Measurements from ENCODE around the gene DIP2C.
"Not testable (repeated sequence)": the region's sequence is repeated elsewhere in the genome, so short reads cannot be mapped to it uniquely, and the experiment has no call there.

The DIP2C gene

DNA sequence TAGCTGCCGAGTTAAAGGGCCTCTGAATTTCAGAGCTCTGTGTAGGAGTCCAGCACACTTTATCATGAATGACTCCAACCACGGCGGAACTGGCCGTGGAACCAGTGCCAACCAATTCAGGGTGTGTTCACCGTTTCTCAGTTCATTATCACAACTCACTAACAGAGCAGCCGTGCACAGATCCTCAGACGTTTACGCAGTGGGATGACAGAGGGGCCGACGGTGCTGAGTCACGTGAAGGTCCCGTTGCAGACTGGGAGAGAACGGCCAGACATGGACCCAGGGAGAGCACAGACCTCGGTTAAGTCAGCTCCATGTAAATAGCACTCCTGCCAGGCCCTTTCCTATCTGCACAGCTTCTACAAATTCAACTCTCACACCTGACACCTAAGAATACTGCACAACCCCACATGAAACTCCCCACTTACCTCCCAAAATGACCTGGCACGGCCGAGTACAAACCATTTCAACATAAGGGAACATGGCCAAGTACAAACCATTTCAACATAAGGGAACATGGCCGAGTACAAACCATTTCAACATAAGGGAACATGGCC, 95.5 kb downstream of the DIP2C start:
- no peak for DNase-seq

DNA sequence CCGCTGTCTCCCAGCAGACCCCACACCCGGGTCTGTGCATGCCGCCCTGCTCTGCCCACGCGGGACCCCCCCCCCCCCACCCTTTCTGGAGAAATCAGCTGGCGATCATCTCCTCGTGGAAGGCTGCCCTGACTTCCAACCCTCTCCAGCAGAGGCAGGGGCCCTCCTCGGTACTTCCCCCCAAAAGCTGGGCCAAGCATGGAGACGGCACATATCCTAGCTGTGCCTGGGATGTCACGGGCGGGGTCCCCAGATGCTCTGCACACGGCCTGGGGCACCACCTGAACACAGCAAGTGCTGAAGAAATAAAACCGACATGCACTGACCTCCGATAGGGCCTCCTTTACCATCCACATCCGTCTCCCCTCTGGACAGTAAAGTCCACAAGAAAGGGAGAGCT, 96.0 kb downstream of the DIP2C start:
- no peak for DNase-seq

DNA sequence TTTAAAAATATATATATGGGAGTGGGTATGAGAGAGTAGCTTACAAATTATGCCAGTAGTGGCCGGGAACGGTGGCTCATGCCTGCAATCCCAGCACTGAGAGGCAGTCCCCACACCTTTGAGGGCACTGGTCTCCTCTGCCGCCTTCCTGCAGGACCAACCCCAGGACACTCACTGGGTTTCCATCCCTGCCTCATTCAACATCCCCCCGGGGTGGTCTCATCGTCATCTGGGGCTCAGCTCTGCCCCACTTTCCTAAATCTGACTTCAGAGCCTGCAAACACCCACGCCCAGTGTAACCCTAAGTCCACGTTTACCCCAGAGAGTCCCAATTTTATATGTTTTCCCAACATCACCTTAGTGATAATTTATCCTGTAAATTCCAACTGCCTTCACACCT, 96.5 kb downstream of the DIP2C start:
- no peak for DNase-seq

DNA sequence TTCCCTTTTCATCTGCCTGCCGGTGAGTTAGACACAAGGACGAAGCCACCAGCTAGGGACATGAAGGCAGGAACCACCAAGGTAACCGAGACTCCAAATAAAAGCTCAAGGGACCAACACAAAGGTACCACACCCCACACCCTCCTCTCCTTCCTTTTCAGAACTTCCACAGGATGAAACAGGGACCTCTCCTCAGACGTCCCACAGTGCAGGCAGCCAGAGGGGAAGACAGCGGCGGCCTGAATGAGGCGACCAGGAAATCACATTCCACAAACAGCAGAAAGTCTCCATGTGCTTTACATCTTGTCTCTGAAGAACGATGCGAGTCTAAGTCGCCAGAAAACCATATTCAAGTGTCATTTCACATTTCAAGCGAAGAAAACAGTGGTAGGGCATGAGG, 97.8 kb downstream of the DIP2C start:
- DNase-seq, result no peak

DNA sequence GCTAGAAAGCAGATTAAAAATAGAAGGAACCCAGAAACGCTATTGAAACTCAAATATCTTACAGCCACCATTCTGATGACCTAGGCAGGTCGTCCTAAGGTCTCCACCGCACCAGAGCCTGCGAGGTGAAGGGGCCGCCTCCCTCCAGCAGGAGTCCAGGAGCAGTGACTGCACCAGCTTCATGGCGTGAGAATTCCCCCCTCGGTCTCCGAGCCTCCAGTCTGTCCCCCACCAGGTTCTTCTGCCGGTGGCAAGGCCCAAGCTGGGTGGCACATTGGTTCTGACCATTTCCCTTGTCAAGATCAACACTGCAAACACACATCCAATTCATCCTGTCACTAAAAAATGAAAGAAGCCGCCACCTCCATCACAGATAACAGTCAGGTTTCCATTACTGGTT, 98.7 kb downstream of the DIP2C start:
- DNase-seq, result no peak

DNA sequence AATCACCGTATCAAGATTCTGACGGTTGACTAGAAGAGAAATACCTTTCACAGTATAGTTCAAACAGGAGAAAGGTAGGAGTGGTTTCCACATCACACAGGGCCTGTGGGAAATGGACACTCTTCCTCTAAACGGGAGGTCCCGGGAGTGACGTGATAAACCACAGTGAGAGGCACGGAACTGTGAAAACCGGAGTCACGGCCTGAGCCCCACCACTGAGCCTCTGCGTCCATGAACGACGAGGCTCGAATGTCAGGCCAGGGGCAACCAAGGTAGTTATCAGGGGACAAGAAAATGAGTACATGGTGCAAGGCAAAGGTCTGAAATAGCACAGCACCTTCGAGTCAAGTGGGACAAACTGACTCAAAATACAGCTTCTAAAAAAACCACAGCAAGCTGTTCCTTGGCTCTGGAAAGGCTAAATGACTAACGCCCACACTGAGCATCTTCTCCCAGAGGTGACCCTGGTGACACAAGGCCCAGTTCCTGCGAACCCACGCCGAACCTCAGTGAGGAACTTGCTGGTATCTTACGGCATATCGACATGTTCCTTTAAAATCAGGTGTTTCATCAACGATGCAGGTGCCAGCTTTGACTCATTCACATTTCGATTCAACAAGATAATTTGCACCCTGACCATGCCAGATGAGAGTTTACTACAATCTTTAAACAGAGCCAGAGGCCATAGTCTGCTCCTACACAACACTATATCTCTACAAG, 99.3 kb downstream of the DIP2C start:
- no peak for DNase-seq

DNA sequence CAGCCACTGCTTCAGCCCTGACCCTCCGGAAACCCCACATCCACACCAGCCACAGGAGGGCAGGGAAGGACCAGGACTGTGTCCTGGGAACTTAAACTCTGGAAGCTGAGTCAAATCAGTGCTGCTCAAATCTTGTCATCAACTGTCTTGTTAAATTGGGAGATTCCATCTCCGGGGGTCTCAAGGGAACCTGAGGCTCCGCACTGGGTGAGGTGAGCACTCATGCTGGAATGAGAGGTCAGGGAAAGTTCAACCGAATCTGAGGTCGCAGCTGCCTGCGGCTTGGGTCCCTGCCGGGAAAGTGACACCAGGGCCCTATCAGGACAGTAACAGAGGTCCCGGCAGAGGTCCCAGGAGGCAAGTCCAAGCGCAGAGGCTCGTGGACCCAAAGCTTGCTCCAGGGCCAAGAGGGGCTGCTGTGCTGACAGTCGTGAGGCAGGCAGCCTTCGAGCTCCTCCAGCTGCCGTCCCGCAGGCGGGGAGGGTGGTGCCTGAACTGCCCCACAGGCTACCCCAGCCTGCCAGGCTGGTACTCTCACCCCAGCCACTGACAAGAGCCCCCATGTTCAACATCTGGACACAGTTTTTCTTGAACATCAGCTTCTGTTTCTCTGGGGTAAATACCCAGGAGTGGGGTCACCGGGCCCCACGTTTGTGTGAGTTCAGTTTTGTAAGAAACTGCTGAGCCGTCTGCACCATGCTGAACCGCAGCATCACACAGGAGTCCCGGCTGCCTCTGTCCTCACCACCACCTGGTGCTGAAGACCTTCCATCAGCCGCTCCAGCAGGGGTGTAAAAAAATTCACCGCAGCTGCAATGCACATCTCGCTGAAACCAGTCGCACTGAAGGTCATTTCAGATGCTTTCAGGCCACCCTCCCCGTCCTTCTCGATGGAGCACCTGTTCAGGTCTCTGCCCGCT, 101.0 kb downstream of the DIP2C start:
- DNase-seq, result no peak

DNA sequence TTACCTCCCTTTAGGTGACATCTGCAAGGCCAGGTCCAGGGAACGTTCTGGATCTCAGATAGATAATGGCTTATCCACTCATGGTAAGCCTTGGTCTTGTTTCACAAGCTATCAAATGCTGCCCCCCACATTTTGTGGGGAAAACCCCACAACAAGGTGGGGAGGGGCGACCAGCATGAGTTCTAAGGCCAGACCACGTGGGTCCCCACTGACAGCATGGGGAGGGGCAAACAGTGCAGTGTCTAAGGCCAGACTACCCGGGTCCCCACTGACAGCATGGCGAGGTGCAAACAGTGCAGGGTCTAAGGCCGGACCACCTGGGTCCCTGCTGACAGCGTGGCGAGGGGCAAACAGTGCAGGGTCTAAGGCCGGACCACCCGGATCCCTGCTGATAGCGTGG, 102.8 kb downstream of the DIP2C start:
- no peak for DNase-seq

DNA sequence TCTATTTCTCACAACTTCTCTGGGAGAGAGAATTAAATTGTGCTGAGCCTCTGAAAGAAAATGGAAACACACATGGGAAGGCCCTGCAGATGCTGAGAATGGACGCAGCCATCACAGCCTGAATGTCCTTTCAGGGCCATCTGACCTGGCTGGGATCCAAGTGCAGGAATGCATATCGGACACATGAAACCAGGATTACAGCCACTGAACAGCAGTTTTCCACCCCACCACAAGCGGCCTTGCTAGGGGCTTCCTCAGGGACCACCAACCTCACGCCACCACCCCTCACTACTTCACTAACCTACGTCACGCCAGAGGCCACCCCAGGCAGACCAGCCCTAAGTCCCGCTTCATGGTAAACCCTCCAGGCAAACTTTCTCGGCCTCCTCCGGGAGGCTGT, 103.3 kb downstream of the DIP2C start:
- DNase-seq, result no peak

DNA sequence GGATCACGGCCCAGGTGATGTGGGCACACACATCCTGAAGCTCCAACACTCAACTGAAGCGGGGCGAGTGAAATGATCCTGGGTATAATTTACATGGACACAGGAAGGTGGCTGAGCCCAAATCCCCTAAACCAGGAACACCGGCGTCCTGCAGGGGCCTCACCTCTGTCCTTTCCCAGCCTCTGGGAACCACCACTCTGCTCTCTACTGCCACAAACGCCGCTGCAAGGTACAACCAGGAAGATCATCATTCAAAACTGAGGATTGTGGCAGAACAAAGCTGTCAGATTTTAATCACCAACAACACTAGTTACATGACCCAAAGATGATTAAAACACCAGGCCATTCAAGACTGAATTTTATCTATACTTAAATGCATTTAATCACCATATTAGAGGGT, 104.0 kb downstream of the DIP2C start:
- DNase-seq, result no peak

DNA sequence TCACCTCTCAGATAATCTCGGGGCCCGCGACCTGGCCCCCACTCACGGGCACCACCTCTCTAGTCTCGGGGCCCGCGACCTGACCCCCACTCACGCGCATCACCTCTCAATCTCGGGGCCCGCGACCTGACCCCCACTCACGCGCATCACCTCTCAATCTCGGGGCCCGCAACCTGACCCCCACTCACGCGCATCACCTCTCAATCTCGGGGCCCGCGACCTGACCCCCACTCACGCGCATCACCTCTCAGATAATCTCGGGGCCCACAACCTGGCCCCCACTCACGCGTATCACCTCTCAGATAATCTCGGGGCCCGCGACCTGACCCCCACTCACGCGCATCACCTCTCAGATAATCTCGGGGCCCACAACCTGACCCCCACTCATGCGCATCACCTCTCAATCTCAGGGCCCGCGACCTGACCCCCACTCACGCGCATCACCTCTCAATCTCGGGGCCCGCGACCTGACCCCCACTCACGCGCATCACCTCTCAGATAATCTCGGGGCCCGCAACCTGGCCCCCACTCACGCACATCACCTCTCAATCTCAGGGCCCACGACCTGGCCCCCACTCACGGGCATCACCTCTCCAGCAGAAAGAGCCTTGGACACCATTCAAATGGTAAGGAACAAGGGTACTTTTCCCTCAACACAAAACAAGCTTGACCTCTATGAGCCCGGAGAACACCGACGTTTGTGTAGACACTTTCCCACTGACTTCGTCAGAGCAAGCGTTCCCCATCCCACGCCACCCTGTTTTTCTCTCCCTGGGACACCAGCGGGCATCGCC, 104.8 kb downstream of the DIP2C start:
- not testable (repeated sequence) for DNase-seq

DNA sequence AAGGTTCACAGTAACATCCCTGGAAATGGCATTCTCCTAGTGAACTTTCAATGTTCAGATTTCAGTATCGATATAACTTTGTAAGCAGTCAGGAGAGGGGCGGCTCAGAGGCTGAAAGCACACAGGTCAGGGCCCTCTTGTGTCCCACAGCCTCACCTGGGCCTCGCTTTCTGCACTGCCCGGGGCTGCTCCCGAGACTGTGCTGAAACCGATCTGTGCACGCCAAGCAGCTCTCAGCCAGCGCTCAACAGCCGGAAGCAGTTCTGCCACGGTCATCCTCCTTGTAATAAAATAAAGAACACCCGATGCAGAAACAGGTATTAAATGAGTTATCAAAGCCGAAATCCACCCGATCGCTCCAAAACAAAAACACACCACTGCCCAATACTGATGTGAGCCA, 106.0 kb downstream of the DIP2C start:
- DNase-seq, result no peak

DNA sequence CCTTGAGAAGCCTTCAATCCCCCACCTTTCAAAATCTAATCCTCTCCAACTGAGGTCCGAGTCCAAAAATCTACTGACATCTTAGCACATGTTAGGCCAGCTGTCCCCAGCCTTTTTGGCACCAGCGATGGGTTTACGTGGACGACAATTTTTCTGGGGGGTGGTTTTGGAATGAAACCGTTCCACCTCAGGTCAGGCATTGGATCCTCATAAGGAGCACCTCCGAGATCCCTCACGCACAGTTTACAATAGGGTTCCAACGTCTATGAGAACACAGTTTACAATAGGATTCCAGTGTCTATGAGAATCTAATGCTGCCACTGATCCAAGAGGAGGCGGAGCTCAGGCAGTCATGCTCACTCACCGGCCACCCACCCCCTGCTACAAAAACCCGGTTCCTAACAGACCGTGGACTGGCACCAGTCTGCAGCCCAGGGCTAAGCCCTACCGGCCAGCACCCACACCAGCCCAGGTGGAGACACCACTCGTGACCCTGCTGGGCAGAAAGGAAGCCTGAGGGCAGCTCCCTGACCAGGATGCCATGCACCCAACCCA, 107.6 kb downstream of the DIP2C start:
- DNase-seq, result no peak

DNA sequence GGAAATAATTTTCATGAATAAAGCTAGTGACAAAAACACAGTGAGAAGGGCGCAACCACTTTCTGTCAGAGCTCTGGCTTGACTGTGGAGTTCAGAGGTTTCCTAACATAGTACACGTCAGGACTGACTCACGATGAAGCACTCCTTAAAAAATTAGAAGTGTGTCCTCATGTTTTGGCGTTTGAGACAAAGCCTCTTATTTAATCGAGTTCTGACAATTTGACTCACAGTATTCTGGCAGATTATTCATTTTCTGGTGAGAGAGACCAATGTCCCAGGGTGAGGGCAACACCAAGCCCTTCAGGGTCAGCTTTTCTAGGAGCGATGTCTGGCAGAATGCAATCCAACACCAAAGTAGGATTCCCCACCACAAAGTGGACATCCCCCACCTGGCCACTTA, 108.7 kb downstream of the DIP2C start:
- DNase-seq, result no peak

DNA sequence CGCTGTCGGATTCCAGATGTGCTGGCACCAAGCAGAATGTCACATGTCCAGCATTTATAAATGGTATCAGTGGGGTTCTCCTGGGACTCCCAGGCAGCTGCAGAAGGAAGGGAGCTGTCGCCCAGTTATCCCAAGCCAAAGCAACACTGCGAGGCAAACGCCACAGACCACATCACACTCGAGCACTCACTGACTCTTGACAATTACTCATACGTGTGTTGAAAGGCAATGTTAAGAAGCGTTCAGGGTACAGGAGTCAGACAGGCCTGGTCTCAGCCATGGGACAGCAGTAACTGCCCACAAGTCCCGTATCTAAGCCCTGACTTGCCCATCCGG, 113.4 kb downstream of the DIP2C start:
- DNase-seq, result no peak

DNA sequence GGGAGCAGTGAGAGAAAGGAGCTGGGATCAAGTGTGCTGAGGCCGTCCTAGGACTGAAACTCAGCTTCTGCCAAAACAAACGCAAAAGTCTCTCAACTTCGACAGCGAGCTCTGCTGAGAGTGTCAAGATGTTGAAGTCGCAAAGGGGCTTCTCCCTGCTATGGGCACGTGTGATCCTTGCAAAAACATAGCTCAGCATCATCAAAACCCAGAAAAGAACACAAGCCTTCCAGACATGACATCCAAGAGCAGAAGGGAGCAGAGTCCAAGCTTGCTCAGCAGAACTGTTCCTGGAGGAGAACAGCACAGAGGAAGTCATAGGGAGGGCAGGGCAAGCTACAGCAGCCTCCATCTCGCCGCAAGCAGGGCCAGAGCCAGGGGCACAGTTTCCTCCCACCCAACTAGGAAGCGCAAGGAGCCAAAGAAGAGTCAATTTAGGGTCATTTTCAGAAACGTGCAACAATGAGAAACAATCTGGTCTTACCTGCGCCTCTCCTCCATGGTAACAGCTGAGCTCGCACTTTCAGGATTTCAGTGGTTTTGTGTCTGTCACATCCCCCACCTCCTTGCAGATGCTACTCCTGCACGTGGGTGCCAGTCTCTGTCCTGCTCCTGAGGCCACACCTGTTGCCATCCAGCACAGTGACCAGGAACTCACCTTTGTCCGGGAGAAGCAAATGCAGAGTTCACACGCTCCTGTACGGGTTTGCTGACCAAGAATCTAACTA, 113.9 kb downstream of the DIP2C start:
- DNase-seq, result no peak

DNA sequence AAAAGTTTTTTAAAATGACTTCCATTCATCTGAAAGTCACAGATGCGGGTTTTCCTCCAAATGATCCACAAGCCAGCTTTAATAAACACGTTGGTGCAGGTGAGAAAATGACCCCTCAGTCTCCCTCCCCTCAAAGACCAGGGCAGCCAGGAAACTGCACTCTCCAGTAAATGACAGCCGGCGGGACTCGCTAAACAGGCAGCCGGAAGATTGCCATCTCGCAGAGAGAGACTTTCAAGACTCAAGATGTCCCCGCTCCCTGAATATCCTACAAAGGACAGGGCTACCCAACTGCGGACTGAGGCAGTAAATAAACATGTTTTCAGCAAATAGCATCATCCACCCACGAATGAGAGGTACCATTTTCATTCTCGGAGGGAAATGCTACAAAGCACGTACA, 116.8 kb downstream of the DIP2C start:
- DNase-seq, result no peak

DNA sequence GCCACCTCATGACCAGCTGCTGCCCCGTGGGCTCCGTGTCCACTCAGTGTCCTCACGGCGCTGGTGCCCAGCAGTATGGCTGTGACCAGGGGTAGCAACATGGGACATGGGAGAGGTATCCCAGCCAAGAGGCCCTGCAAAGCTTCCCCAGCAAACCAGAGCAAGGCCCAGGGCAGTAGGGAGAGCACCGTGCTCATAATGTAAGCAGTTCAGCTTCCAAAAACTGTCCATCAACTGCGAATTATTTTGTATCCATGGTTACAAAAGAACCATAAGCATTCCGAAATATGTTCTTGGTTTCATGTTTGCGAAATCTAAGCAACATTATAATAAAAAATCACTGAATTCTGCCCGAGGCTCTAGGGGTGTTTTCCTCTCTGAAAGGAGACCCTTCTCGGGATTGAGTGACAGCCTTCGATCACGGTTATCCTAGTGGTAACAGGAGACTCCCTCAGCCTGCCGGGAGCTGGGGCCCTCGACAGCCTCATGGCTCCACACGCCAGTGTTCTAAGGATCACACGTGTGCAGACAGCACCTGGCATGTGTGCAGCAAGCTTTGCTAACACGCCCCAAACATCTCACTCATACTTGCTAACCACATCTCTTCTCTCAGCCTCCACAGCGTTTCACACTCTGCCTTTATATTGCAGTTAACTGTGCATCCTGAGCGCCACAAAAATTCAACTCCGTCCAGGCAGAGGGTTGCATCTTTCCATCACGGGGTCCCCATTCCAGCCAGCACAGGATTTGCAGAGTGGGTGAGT, 117.6 kb downstream of the DIP2C start:
- no peak for DNase-seq

DNA sequence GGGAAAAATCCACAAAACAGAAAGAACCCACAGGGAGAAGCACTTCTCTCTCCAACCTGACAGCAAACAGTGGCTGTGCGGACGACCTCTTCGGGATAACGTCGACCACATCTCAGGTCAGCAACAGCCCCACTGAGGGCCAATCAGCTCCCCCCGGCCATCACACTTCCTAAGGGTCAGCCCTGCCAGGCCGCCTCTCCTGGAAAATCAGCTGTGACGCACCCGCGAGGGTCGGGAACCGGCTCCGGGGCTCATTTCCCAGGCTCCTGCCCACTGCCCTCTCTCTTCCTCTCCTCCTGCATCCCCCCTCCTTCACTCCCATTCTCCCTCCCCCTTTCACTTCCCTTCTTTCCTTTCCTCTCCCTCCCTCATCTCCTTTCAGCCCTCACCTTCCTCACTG, 118.3 kb downstream of the DIP2C start:
- DNase-seq, result no peak

DNA sequence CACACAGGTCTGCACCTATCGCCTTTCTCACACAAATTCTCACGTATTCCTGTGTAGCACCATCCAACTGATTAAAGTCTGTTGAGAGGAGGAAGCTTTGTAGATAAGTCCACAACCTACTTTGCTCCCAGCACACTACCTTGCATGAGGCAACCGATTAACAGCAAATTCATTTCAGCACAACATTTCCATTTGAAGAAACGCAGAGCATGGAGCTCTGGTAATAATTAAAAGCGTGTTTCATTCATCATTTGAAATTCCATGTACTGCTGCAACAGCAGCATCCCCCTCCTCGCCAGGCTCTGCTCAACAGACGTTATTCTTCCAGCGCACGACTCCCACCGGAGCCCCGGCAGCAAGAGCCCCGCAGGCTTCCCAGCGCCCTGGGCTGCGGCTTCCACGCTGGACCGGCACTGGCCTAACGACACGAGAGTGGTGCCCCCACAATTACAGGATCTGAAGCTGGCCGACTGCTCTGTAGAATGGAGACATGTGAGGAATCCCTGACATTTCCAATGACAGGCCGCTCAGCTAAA, 118.8 kb downstream of the DIP2C start:
- DNase-seq, result no peak

DNA sequence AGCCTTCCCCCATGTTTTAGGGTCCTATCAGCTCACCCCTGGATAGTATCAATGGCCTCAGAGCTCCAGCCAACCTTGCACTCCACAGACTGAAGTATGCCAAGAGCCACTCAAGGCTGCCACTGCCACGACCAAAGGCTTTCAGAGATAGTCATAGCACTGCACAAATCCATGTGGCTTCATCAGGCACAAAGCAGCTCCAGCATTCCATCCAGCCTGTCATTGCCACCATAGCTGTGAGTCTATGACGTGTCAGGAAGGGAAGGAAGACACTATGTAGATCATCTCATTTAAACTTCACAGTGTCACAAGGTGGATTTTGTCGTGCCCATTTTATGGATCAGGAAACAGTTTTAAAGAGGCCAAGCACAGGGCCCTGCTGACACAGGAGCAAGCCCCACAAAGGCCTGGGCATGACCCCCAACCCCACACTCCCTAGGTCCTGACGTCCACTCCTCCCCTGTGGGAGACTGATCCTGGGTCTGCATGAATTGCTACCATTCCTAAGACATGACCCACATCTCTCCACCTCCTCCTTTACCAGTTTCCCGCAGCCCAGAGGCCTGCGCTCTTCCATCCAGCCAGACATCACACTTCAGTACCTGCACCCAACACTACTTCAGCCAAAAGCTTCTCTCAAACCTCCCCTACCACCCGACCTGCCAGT, 119.4 kb downstream of the DIP2C start:
- no peak for DNase-seq

Data from suppressor macrophage treated with lipopolysaccharide for 4 hours (primary cell).